ENCODE data around the gene METTL15. TPM values are rescaled to one million over a fixed set of nuclear protein-coding genes. Genes with fewer than 3 reads are reported as not detected.
A peak's percentile ranks its signal among the peaks of the same experiment; 100 is the strongest.
"Not testable (repeated sequence)": the region's sequence is repeated elsewhere in the genome, so short reads cannot be mapped to it uniquely, and the experiment has no call there.

METTL15 gene
- total RNA-seq, 2 donors from 2014 or later, result 14.4 to 27.5 TPM

DNA sequence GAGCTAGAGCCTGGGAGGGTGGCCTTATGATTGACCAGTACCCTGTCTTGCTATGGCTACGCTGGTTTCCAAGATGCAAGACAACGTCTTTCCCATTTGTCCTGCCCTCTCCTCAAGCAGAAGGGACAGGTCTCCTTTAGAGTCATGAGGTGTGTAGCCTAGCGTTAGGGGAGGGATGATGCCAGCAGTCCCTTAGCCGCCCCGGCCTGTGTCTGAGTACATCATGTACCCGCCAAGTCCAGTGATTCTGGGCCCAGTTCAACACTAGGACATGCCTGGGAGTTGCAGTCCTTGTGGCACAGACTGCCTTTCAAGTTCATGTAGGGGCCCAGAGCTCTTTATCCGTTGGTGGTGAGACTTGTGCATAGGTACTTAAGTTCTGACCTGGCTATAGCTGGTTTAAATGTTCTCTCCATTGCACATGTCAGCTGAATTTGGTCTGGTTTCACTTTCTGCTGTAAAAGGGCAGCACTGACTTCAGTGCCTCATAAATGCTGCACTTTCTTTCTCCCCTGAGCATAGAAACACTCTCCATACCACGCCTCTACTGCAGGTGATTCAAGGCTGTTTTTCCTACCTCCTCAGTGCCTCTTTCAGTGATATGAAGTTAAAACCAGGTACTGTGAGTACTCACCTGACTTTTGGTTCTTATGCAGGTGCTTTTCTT is 151.1 kb downstream of the METTL15 start:
- peaks cover 11% of the 10 kb centered on the region for H3K36me3 Mint-ChIP-seq (ENCODE audit: low read depth)
- ATAC-seq (replicated peaks), result no peak

DNA sequence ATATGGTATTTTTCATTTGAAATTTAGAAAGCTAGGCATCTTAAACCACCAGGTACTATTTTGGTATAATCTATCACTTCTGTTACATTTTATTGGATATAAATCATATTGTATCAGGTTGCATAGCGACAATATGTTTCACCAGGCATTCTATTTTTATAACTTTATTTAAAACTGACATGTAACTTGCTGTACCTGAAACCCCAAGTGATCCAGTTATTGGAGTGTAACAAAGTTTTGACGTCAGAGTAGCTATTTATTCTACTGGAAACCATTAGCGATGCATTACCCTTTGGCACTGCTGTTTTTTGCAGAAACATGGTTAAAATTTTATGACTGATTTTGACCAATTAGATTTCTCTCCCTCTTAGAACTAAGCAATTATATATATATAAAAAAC is 160.7 kb downstream of the METTL15 start:
- Mint-ChIP-seq H3K27ac (no peak overlapping the region), H3K4me1 (no peaks in the 10 kb centered on the region), H3K27me3 (no peaks in the 10 kb centered on the region), H3K4me3 (no peak overlapping the region), H3K36me3 (ENCODE audit: low read depth) (peaks cover 25% of the 10 kb centered on the region), H3K9me3 (peaks cover 11% of the 10 kb centered on the region)
- no peak for ATAC-seq (replicated peaks)

More for the DNA sequence above, 151.1 kb downstream of the METTL15 start:
- no peaks in the 10 kb centered on the region for H3K27me3 Mint-ChIP-seq
- H3K4me1 Mint-ChIP-seq, result no peaks in the 10 kb centered on the region
- H3K4me3 Mint-ChIP-seq, result no peak overlapping the region
- no peak overlapping the region for H3K27ac Mint-ChIP-seq
- peaks cover 4% of the 10 kb centered on the region for H3K9me3 Mint-ChIP-seq

DNA sequence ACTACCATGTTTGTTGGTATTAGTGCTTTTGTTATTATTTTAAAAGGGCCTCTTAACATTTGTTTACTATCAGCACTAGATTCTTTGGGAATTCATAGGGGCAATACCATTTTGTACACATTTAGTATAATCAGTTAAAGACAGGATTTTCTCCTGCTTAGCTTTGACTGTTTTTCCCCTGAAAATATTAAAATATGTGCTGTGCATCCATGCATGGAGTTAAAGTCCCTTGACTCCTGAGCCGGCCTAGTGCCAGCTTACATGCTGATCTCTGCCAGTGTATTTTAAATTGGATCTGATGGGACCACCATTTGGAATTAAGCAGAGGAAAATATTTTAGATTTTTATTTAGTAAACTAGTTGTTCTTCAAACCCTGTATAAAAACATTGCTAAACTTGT is 161.4 kb downstream of the METTL15 start:
- ATAC-seq (replicated peaks), result no peak
- no peaks in the 10 kb centered on the region for H3K4me1 Mint-ChIP-seq

DNA sequence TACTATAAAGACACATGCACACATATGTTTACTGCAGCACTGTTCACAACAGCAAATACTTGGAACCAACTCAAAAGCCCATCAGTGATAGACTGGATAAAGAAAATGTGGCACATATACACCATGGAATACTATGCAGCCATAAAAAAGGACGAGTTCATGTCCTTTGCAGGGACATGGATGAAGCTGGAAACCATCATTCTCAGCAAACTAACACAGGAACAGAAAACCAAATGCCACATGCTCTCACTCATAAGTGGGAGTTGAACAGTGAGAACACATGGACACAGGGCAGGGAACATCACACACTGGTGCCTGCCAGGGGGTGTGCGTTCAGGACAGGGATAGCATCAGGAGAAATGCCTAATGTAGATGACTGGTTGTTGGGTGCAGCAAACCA is 164.1 kb downstream of the METTL15 start:
- H3K27me3 Mint-ChIP-seq; H3K4me1 Mint-ChIP-seq; H3K9me3 Mint-ChIP-seq; ATAC-seq (replicated peaks); H3K4me3 Mint-ChIP-seq; H3K27ac Mint-ChIP-seq: not testable (repeated sequence)
- peaks cover 12% of the 10 kb centered on the region for H3K36me3 Mint-ChIP-seq (ENCODE audit: low read depth)

More for the DNA sequence above, 161.4 kb downstream of the METTL15 start:
- Mint-ChIP-seq H3K4me3 (no peak overlapping the region), H3K36me3 (ENCODE audit: low read depth) (peaks cover 25% of the 10 kb centered on the region), H3K27ac (no peak overlapping the region), H3K27me3 (no peaks in the 10 kb centered on the region), H3K9me3 (peaks cover 11% of the 10 kb centered on the region)

DNA sequence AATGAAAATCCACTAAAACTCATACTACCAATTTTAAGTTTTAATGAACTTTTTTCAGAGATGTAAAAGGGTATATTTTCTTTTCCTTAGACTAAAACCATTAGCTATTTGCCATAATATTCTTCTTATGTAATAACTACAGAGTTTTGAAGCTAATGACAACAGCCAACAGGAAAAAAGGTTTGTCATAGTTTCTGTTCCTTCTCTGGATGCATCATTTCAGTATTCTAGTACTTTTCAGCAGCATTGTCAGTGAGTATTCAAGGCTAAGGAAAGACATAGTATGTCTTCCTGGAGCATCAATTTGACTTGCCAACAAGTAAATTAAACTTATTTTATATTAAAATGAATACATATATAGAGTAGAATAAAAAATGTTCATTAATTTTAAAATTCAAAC is 166.0 kb downstream of the METTL15 start:
- no peaks in the 10 kb centered on the region for H3K4me1 Mint-ChIP-seq
- H3K27ac Mint-ChIP-seq, result no peak overlapping the region
- no peak overlapping the region for H3K4me3 Mint-ChIP-seq
- H3K36me3 Mint-ChIP-seq (ENCODE audit: low read depth), result peaks cover 9% of the 10 kb centered on the region
- H3K9me3 Mint-ChIP-seq, result peaks cover 3% of the 10 kb centered on the region
- no peak for ATAC-seq (replicated peaks)
- no peaks in the 10 kb centered on the region for H3K27me3 Mint-ChIP-seq

DNA sequence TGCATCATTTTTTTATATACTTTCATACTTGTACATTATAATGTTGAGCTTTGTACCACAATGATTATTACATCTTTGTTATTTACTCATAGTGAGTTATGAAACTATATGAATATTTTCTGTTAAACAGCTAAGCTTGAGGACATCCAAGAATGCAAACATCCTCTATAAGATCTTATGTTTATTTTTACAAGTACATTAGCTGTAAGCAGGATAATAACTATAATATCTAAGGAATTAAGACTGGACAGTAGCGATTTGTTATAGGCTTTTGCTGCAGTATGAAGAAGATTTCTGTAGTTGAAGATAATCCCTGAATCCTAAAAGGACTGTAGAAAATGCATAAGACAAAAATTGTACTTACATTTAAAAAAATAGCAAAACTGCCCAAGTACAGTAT is 176.0 kb downstream of the METTL15 start:
- ATAC-seq (replicated peaks), result no peak
- no peaks in the 10 kb centered on the region for H3K36me3 Mint-ChIP-seq (ENCODE audit: low read depth)
- H3K27ac Mint-ChIP-seq, result no peak overlapping the region
- H3K4me3 Mint-ChIP-seq, result no peak overlapping the region
- H3K4me1 Mint-ChIP-seq, result peaks cover 4% of the 10 kb centered on the region
- peaks cover 6% of the 10 kb centered on the region for H3K9me3 Mint-ChIP-seq
- H3K27me3 Mint-ChIP-seq, result no peaks in the 10 kb centered on the region

DNA sequence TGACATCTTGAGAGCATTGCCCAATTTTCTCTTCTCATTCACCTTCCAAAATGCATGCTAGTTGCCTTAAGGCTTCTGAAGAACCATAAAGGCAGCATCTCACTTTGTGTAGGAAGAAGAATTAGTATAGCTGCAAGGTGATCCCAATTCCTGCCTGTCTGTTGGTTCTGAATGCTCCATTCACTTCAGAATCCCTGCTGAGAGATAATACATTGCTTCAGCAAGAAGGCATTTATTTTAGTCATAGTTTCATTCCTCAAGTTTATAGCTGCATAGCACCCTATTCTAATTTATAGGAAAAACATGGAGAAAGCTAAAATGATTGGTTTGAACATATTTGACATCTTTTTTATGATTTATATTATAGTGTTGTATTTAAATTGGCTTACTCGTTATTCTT is 181.3 kb downstream of the METTL15 start:
- no peaks in the 10 kb centered on the region for H3K4me1 Mint-ChIP-seq
- no peaks in the 10 kb centered on the region for H3K9me3 Mint-ChIP-seq
- no peaks in the 10 kb centered on the region for H3K27me3 Mint-ChIP-seq
- H3K36me3 Mint-ChIP-seq (ENCODE audit: low read depth), result peaks cover 37% of the 10 kb centered on the region
- ATAC-seq (replicated peaks), result no peak
- no peak overlapping the region for H3K4me3 Mint-ChIP-seq
- H3K27ac Mint-ChIP-seq, result no peak overlapping the region

DNA sequence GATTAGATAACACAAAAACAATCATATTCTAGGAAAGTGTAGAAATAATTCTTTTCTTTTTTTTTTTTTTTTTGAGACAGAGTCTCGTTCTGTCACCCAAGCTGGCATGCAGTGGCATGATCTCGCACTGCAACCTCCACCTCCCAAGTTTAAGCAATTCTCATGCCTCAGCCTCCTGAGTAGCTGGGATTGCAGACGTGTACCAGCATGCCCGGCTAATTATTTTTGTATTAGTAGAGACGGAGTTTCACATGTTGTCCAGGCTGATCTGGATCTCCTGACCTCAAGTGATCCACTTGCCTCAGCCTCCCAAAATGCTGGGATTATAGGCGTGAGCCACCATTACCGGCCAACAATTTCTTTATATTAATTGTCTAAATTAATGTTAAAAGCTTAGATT is 182.8 kb downstream of the METTL15 start:
- H3K4me1 Mint-ChIP-seq; H3K9me3 Mint-ChIP-seq; H3K27me3 Mint-ChIP-seq; H3K4me3 Mint-ChIP-seq; ATAC-seq (replicated peaks); H3K27ac Mint-ChIP-seq: not testable (repeated sequence)
- H3K36me3 Mint-ChIP-seq (ENCODE audit: low read depth), result peaks cover 48% of the 10 kb centered on the region

DNA sequence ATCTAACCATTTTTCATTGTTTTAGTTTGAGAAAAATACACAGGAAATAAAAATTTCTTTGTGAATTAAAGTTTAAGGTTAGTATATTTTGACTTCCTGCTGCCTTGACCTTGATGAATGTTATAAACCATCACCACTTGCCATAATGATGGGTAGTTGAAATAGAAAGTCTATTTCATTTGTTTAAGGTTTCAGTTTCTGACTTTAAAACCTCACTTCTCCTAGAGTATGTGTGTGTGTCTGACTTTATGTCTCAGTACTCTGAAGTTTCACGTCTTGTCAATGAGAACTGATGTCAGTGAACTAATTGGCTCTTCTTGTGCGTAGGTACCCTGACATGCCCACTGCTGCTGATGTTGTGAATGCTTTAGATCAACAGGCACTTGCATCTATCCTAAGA is 188.2 kb downstream of the METTL15 start:
- H3K36me3 Mint-ChIP-seq (ENCODE audit: low read depth), result peaks cover 73% of the 10 kb centered on the region
- no peak for ATAC-seq (replicated peaks)
- no peak overlapping the region for H3K4me3 Mint-ChIP-seq
- no peaks in the 10 kb centered on the region for H3K9me3 Mint-ChIP-seq
- no peaks in the 10 kb centered on the region for H3K27me3 Mint-ChIP-seq
- H3K4me1 Mint-ChIP-seq, result no peaks in the 10 kb centered on the region
- no peak overlapping the region for H3K27ac Mint-ChIP-seq

DNA sequence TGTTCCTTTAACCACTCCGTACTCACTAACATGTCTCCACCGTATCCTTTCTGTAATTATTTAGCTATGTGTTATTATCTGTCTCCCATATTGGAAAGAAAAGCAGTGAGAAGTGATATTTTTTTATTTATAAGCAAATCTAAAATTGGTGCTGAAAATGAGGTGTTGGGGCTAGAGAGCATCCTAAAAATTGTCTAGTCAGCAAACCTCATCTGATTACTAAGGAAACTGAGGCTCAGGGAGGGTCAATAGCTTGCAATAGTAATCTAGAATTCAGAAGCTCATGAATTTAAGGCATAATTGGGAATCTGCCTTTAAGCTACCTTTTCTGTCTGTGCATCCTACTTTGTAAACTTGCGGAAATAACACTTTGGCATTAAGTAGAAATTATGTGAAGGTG is 190.0 kb downstream of the METTL15 start:
- Mint-ChIP-seq H3K36me3 (ENCODE audit: low read depth) (peaks cover 75% of the 10 kb centered on the region), H3K4me1 (no peaks in the 10 kb centered on the region), H3K9me3 (no peaks in the 10 kb centered on the region), H3K27me3 (no peaks in the 10 kb centered on the region), H3K27ac (no peak overlapping the region), H3K4me3 (no peak overlapping the region)
- no peak for ATAC-seq (replicated peaks)

DNA sequence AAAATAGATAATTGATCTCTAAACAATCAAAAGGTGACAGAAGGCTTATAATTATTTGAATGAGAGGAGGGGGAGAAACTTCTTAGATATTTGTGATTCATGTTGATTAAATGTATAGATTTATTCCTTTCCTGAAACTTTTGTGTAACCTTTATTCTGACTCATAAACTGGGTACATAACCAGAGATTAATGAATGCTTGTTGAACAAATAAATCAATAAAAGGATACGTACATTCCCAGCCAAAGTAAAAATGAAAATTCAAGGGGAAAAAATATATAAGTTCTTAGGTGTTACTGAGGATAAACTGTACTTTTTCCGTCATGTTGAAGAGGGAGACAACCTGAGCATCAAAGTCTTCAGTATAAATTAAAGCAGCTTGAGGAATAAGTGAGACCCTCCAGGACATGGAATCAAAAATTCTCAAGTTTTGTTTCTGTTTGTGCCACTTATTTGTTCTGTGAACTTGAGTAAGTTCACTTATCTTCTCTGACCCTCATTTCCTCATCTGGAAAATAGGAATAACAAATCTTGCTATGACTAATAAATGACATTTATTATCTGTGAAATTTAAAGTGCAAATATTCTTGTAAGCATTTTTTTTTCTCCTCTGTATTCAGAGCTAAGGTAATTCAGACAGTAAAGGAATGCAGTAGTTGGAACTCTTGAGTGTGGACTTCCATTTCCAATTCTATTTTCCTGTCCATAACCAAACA is 195.4 kb downstream of the METTL15 start:
- Mint-ChIP-seq H3K4me3 (no peak overlapping the region), H3K4me1 (no peaks in the 10 kb centered on the region), H3K9me3 (peaks cover 5% of the 10 kb centered on the region), H3K27me3 (no peaks in the 10 kb centered on the region), H3K36me3 (ENCODE audit: low read depth) (peaks cover 66% of the 10 kb centered on the region), H3K27ac (no peak overlapping the region)
- ATAC-seq (replicated peaks), result no peak

DNA sequence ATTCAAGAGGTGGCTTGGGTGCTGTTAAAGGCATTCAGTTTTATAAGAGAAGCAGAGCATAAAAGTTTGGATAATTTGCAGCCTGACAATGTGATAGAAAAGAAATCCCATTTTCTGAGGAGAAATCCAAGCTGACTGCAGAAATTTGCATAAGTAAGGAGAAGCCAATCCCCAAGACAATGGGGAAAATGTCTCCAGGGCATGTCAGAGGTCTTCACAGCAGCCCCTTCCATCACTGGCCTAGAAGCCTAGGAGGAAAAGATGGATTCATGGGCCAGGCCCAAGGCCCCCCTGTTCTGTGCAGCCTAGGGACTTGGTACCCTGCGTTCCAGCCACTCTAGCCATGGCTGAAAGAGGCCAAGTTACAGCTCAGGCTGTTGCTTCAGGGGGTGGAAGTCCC is 207.3 kb downstream of the METTL15 start:
- Mint-ChIP-seq H3K36me3 (ENCODE audit: low read depth) (peaks cover 49% of the 10 kb centered on the region), H3K27me3 (no peaks in the 10 kb centered on the region), H3K4me3 (no peak overlapping the region), H3K4me1 (no peaks in the 10 kb centered on the region), H3K9me3 (no peaks in the 10 kb centered on the region), H3K27ac (no peak overlapping the region)
- no peak for ATAC-seq (replicated peaks)

DNA sequence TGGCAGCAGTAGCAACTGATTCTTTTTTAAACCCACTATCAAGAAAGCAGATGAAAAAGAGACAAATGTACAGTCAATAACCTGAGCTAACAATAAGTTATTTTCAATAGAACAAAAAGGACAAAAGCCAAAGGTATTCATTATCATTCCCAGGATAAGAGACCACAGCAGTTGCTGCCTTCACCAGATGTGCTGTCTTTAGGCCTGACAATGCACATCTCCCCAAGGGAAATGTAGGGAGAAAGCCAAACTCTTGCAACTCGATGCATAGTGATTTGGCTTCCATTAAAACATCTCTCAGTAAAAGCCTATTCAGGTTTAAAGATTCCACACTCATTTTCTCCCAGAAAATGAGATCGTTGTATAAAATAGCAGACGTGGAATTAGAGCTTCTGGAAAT is 210.7 kb downstream of the METTL15 start:
- H3K27ac Mint-ChIP-seq, result no peak overlapping the region
- H3K4me1 Mint-ChIP-seq, result no peaks in the 10 kb centered on the region
- H3K36me3 Mint-ChIP-seq (ENCODE audit: low read depth), result peaks cover 29% of the 10 kb centered on the region
- H3K9me3 Mint-ChIP-seq, result peaks cover 5% of the 10 kb centered on the region
- no peak overlapping the region for H3K4me3 Mint-ChIP-seq
- no peak for ATAC-seq (replicated peaks)
- H3K27me3 Mint-ChIP-seq, result no peaks in the 10 kb centered on the region

DNA sequence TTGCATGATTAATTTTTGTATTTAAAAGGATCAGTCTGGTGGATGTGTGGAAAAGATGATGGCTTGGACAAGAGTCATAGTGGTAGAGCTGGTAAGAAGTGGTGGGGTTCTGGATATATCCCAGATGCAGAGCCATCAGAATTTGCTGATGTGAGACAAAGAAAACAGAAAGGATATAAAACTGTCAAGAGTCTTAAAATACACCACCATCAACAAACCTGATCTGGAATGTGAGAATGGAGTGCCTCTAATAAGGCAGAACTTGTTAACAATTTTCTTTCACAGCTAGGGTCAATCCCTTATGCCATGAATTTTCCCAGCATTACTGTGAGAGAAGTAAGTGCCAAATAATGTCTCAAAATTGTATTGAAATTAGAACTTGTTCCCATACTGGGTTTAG is 215.4 kb downstream of the METTL15 start:
- H3K4me3 Mint-ChIP-seq, result no peak overlapping the region
- peaks cover 17% of the 10 kb centered on the region for H3K9me3 Mint-ChIP-seq
- peaks cover 3% of the 10 kb centered on the region for H3K4me1 Mint-ChIP-seq
- H3K27ac Mint-ChIP-seq, result no peak overlapping the region
- no peak for ATAC-seq (replicated peaks)
- H3K36me3 Mint-ChIP-seq (ENCODE audit: low read depth), result no peaks in the 10 kb centered on the region
- no peaks in the 10 kb centered on the region for H3K27me3 Mint-ChIP-seq

DNA sequence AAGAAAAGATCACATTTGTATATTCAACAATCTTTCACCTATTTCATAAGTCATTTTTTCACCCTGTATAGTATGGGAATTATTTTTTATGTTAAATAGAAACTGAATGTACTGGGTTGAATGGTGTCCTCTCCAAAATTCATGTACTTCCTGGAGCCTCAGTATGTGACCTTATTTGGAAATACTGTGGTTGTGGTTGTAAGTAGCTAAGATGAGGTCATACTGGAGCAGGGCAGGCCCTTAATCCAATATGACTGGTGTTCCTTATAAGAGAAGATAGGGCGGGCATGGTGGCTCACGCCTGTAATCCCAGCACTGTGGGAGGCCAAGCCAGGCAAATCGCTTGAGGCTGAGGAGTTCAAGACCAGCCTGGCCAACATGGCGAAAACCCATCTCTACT is 224.2 kb downstream of the METTL15 start:
- not testable (repeated sequence) for H3K4me3 Mint-ChIP-seq, H3K27ac Mint-ChIP-seq, H3K9me3 Mint-ChIP-seq, H3K27me3 Mint-ChIP-seq, H3K4me1 Mint-ChIP-seq
- ATAC-seq (replicated peaks), result peak; percentile 92
- H3K36me3 Mint-ChIP-seq (ENCODE audit: low read depth), result peaks cover 10% of the 10 kb centered on the region
